Endothelial cell of umbilical vein (primary cell): ENCODE results near the gene TIGD4.

ENCODE experiments used
- EZH2 ChIP-seq: IDR thresholded peaks from 2 replicates; pipeline ENCODE4 v1.6.1; 2012; ENCODE audit warnings: borderline replicate concordance, low read depth, mild to moderate bottlenecking, moderate library complexity, low read length, inconsistent platforms; ENCODE audit not compliant: severe bottlenecking
- FOS ChIP-seq: IDR thresholded peaks from 2 replicates; pipeline ENCODE4 v1.6.1; 2011; ENCODE audit warnings: mild to moderate bottlenecking, low read length, moderate library complexity, borderline replicate concordance; ENCODE audit not compliant: insufficient read depth
- GATA2 ChIP-seq: IDR thresholded peaks from 2 replicates; pipeline ENCODE4 v1.7.0; 2011; ENCODE audit warnings: low read depth, mild to moderate bottlenecking, moderate library complexity, mixed read lengths, low read length; ENCODE audit not compliant: insufficient read length, insufficient read depth
- JUN ChIP-seq: IDR thresholded peaks from 2 replicates; pipeline ENCODE4 v1.6.1; 2011; ENCODE audit warnings: borderline replicate concordance, low read depth; ENCODE audit not compliant: insufficient read length, insufficient read depth
- MYC ChIP-seq: IDR thresholded peaks from one replicate; pipeline ENCODE4 v1.6.1; 2011; ENCODE audit warnings: mild to moderate bottlenecking, low read depth, low read length
- POLR2A ChIP-seq: IDR thresholded peaks from 2 replicates; pipeline ENCODE4 v1.6.1; 2012; ENCODE audit warnings: low read depth, mild to moderate bottlenecking, control low read depth, low read length
- POLR2AphosphoS5 ChIP-seq: IDR thresholded peaks from 2 replicates; pipeline ENCODE4 v1.6.1; 2012; ENCODE audit warnings: low read depth, mild to moderate bottlenecking, control low read depth, low read length, moderate library complexity; ENCODE audit not compliant: insufficient read depth
- TF ChIP-seq, protein P1 (sequence below), 2 donors: IDR thresholded peaks; 1 replicate in 1 of 2; 2 replicates in 1 of 2; pipeline ENCODE4 v1.5.1; 2011; ENCODE audit warnings: low read length in 2 of 2, mild to moderate bottlenecking in 2 of 2, moderate library complexity in 2 of 2, control low read depth in 1 of 2, inconsistent platforms in 1 of 2, low read depth in 1 of 2; ENCODE audit not compliant: insufficient read depth in 1 of 2; ENCODE audit errors: extremely low read depth in 1 of 2
- TF ChIP-seq, protein P2 (sequence below): IDR thresholded peaks from 2 replicates; pipeline ENCODE4 v1.6.1; 2011; ENCODE audit not compliant: insufficient read depth, insufficient read length

DNA sequence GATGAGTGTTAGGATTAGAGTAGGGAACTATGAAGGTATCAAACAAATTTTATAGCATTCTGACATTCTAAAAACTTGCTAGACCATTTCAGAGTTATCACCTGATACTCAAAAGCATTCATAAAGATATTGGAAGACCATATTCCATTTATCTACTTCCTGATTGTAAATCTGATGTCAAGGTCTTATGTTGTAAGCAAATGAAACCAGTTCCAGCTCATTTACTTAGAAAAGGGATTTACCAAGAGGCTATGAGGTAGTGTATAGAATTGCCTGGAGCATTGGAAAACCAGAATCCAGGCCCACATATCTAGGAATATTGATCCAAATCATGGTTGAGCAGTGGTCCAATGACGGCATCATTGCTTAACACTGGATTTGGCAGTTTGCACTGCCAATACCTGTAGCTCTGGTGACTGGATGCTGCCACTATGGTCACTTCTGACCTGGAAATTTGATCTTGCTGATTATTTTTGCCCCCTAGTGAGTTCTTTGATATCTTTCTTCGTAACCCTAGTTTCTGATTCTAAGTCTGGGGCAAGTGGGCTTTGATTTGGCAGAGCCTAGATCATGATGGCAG is 25.6 kb upstream of the TIGD4 start:
- no peak for TF ChIP-seq POLR2A
- TF ChIP-seq, protein P1, sequence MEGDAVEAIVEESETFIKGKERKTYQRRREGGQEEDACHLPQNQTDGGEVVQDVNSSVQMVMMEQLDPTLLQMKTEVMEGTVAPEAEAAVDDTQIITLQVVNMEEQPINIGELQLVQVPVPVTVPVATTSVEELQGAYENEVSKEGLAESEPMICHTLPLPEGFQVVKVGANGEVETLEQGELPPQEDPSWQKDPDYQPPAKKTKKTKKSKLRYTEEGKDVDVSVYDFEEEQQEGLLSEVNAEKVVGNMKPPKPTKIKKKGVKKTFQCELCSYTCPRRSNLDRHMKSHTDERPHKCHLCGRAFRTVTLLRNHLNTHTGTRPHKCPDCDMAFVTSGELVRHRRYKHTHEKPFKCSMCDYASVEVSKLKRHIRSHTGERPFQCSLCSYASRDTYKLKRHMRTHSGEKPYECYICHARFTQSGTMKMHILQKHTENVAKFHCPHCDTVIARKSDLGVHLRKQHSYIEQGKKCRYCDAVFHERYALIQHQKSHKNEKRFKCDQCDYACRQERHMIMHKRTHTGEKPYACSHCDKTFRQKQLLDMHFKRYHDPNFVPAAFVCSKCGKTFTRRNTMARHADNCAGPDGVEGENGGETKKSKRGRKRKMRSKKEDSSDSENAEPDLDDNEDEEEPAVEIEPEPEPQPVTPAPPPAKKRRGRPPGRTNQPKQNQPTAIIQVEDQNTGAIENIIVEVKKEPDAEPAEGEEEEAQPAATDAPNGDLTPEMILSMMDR (IDR thresholded peaks at IDR 0.05; ENCODE audit: extremely low read depth in 1 of 2, insufficient read depth in 1 of 2, low read depth in 1 of 2, low read length in 2 of 2), result no peak
- no peak for TF ChIP-seq POLR2AphosphoS5
- TF ChIP-seq EZH2, result no peak
- TF ChIP-seq JUN, result no peak
- TF ChIP-seq, protein P2, sequence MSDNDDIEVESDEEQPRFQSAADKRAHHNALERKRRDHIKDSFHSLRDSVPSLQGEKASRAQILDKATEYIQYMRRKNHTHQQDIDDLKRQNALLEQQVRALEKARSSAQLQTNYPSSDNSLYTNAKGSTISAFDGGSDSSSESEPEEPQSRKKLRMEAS, result no peak
- no peak for TF ChIP-seq MYC
- TF ChIP-seq GATA2, result no peak
- no peak for TF ChIP-seq FOS
